ENCODE results near the gene SPINK8. TPM values are rescaled to one million over a fixed set of nuclear protein-coding genes. Genes with fewer than 3 reads are reported as not detected.

SPINK8 gene
- not detected in 2 replicates for total RNA-seq

GRCh38 chr3:48333346-48334245 is at the start of gene SPINK8:
TSS of gene SPINK8 (minus strand) at chr3:48333661. CDS start at chr3:48328341, 5,320 bp downstream.

GRCh38 chr3:48371651-48372376 is 38.4 kb upstream of the SPINK8 start, which contains the start of gene FBXW12:
TSS of gene FBXW12 (plus strand) at chr3:48372219. CDS start at chr3:48372768, 549 bp downstream.

GRCh38 chr3:48301020-48301799 is 32.3 kb downstream of the SPINK8 start, which contains the start of gene NME6:
TSS of gene NME6 (minus strand) at chr3:48301367.

Small RNAs within 50 kb of the gene (small RNA-seq; reads per million reads assigned to genes)
- not detected for gene MIR2115
- gene RF00019, result not detected
- gene RN7SL321P, result not detected

Other genes with a start within 250 kb of the SPINK8 start
- gene CDC25A, start 145.2 kb downstream of the SPINK8 start, total RNA-seq, result 5.1 and 12.0 TPM in 2 replicates
- not detected in 2 replicates for gene CAMP, start 110.2 kb downstream of the SPINK8 start, total RNA-seq
- 1.5 and 3.9 TPM in 2 replicates for gene ZNF589, start 92.6 kb downstream of the SPINK8 start, total RNA-seq
- 48.5 and 49.5 TPM in 2 replicates for gene NME6, start 32.3 kb downstream of the SPINK8 start, total RNA-seq
- under 0.01 TPM in 1 of 2 replicates, not detected in the other for gene FBXW12, start 38.6 kb upstream of the SPINK8 start, total RNA-seq
- 52.4 and 100 TPM in 2 replicates for gene PLXNB1, start 96.4 kb upstream of the SPINK8 start, total RNA-seq
- 20.4 and 28.6 TPM in 2 replicates for gene CCDC51, start 106.5 kb upstream of the SPINK8 start, total RNA-seq
- gene TMA7, start 106.6 kb upstream of the SPINK8 start, total RNA-seq, result 123 and 182 TPM in 2 replicates
- 5.7 and 7.1 TPM in 2 replicates for gene ATRIP, start 113.1 kb upstream of the SPINK8 start, total RNA-seq
- 93.0 and 94.6 TPM in 2 replicates for gene SHISA5, start 170.5 kb upstream of the SPINK8 start, total RNA-seq
- gene PFKFB4, start 223.1 kb upstream of the SPINK8 start, total RNA-seq, result 87.2 and 116 TPM in 2 replicates
- gene UCN2, start 230.1 kb upstream of the SPINK8 start, total RNA-seq, result 61.6 and 106 TPM in 2 replicates